H1 (cell line): ENCODE data around the gene DUSP12. TPM values are rescaled to one million over a fixed set of nuclear protein-coding genes. Genes with fewer than 3 reads are reported as not detected.

ENCODE experiments used
- ASH2L ChIP-seq: fragments of 200-600, 300-600 bp; sonication (generic); IDR thresholded peaks from one replicate; pipeline ENCODE4 v1.7.1; 2017; ENCODE audit warnings: low read length
- BRCA1 ChIP-seq: IDR thresholded peaks from 2 replicates; pipeline ENCODE4 v1.6.1; 2012; ENCODE audit warnings: low read depth, low read length, improper control_type of control experiment
- MAFK ChIP-seq: IDR thresholded peaks from 2 replicates; pipeline ENCODE4 v1.6.1; 2012; ENCODE audit warnings: low read depth, mild to moderate bottlenecking, improper control_type of control experiment, low read length
- RBBP5 ChIP-seq: IDR thresholded peaks from 2 replicates; pipeline ENCODE4 v1.7.1; 2012; ENCODE audit warnings: low read depth, mild to moderate bottlenecking, inconsistent platforms, low read length, moderate library complexity, borderline replicate concordance
- RFX5 ChIP-seq: IDR thresholded peaks from 2 replicates; pipeline ENCODE4 v1.6.1; 2011; ENCODE audit warnings: low read depth, low read length, improper control_type of control experiment, borderline replicate concordance
- polyA plus RNA-seq, 7 experiments: library from polyadenylated mRNA; depleted of rRNA in 3 of 7; stranded (reverse) in 5 of 7; unstranded in 2 of 7; fragments of >200 nt in 5 of 7; fragments of 200-250 nt in 2 of 7; gene quantifications; 1 replicate in 5 of 7; 2 replicates in 1 of 7; 4 replicates in 1 of 7; pipeline versions ENCODE4 v1.2.1 to v1.2.3, GENCODE V29; 2011 to 2013; ENCODE audit warnings: missing spikeins in 2 of 7, mixed read lengths in 2 of 7
- total RNA-seq: library from RNA; stranded (reverse); fragmentation: NEBNext Ultra II Directional; extraction: Animal tissue kit (Norgen Biotek cat#: 25700); gene quantifications from 2 replicates; pipeline ENCODE4 v1.2.1, GENCODE V29; 2021
- TF ChIP-seq, protein P1 (sequence below), 3 experiments: IDR thresholded peaks; 1 replicate in 2 of 3; 2 replicates in 1 of 3; pipeline versions ENCODE4 v1.5.1 to v1.6.1; 2011; ENCODE audit warnings: low read length in 3 of 3, mild to moderate bottlenecking in 3 of 3, inconsistent platforms in 2 of 3, low read depth in 1 of 3, moderate library complexity in 1 of 3; ENCODE audit not compliant: insufficient read depth in 1 of 3; ENCODE audit errors: control extremely low read depth in 1 of 3

The DUSP12 gene
- total and polyA plus RNA-seq, 2 of the 8 experiments (the other 6 are each of a cell fraction or from before 2014, with no cell fraction given), result 27.6 to 33.9 TPM

DNA sequence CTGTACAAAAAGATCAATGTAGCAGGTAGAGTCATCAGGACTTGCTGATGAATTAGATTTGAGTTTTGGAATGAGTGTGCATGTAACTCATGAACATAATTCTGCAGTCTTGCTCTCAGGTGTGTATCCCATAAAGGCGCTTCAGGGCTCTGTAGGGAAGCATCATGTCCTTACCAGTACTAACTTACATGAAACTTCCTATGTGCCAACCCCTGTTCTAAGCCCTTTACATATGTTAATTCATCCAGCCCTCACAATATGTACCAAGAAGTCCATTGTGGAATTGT, 30.3 kb upstream of the DUSP12 start (continued):
- TF ChIP-seq, protein P1, sequence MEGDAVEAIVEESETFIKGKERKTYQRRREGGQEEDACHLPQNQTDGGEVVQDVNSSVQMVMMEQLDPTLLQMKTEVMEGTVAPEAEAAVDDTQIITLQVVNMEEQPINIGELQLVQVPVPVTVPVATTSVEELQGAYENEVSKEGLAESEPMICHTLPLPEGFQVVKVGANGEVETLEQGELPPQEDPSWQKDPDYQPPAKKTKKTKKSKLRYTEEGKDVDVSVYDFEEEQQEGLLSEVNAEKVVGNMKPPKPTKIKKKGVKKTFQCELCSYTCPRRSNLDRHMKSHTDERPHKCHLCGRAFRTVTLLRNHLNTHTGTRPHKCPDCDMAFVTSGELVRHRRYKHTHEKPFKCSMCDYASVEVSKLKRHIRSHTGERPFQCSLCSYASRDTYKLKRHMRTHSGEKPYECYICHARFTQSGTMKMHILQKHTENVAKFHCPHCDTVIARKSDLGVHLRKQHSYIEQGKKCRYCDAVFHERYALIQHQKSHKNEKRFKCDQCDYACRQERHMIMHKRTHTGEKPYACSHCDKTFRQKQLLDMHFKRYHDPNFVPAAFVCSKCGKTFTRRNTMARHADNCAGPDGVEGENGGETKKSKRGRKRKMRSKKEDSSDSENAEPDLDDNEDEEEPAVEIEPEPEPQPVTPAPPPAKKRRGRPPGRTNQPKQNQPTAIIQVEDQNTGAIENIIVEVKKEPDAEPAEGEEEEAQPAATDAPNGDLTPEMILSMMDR (IDR thresholded peaks at IDR 0.05; ENCODE audit: control extremely low read depth in 1 of 3, insufficient read depth in 1 of 3, low read depth in 1 of 3, low read length in 3 of 3), result no peak
- no peak for TF ChIP-seq RBBP5
- no peak for TF ChIP-seq MAFK
- TF ChIP-seq RFX5, result no peak
- no peak for TF ChIP-seq BRCA1
- no peak for TF ChIP-seq ASH2L
